Measurements from ENCODE around the gene TMCO4.

TMCO4 gene

DNA sequence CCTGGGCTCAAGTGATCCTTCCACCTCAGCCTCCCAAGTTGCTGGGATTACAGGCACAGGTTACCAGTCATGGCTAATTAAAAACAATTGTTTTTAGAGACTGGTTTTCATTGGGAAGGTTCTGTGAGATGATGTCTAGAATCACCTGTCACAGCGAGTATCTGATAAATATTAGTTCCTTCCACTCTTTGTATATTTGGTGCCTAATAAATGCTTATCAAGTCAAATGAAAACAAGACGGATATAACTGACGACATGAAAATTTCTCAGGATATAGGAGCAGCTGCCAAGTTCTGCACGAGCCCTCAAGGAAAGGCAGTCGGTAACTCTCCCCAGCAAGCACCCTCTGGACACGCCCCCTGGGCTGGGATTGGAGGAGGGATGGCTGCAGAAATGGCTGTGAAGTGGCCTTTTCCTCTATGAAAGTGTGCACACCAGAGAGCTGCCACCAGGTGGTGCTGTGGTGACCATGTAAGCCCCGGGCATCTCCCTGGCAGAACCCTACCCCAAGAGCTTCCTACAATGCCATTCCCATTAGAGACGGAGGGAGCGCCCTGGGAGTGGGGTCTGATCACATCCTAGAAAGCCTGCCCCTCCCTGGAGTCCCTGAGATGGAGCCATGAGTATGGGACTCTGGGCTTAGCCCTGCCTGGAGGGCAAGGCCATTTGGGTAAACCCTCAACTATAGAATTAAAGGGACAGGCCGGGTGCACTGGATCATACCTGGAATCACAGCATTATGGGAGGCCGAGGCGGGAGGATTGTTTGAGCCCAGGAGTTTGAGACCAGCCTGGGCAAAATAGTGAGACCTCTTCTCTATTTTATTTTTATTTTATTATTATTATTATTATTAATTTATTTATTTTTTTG is 84.1 kb downstream of the TMCO4 start:
- peak; percentile 95 for DNase-seq (ENCODE audit: low spot score)

- no peak for DNase-seq (ENCODE audit: low spot score)
Observed at GRCh38 chr1:19712928-19713327, 86.8 kb downstream of the TMCO4 start.

- DNase-seq (ENCODE audit: low spot score) = no peak
Observed at GRCh38 chr1:19710825-19711611, 88.7 kb downstream of the TMCO4 start.

GRCh38 chr1:19709260-19709793 is 90.4 kb downstream of the TMCO4 start:
- no peak for DNase-seq (ENCODE audit: low spot score)

DNA sequence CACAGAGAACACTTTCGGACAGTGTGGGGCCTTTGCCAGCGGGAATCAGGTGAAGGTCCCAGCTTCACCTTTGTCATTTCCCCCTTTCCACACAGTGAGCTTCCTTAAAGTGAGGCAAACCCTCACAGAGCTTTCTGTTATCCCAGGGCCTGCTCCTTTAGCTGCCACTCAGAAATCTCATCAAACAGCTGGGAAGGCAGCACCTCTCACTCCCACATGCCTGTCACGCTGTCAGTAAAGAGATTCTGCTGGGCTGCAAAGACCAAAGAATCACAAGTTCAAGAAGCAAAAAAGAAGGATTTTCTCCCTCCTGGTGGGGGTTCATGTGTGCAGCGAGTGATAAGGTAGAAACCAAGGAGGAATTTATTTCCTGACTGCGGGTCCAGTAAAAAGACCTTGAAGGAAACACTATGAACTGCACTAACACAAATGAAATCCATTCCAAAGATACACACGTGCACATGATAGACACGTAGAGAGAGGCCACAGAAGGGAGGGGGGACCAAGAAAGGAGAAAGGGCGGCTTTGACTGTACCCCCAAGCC is 91.1 kb downstream of the TMCO4 start:
- no peak for DNase-seq (ENCODE audit: low spot score)

- no peak for DNase-seq (ENCODE audit: low spot score)
Observed at GRCh38 chr1:19706136-19706535, 93.6 kb downstream of the TMCO4 start.

GRCh38 chr1:19705464-19705863 is 94.3 kb downstream of the TMCO4 start:
- DNase-seq (ENCODE audit: low spot score) = no peak

DNA sequence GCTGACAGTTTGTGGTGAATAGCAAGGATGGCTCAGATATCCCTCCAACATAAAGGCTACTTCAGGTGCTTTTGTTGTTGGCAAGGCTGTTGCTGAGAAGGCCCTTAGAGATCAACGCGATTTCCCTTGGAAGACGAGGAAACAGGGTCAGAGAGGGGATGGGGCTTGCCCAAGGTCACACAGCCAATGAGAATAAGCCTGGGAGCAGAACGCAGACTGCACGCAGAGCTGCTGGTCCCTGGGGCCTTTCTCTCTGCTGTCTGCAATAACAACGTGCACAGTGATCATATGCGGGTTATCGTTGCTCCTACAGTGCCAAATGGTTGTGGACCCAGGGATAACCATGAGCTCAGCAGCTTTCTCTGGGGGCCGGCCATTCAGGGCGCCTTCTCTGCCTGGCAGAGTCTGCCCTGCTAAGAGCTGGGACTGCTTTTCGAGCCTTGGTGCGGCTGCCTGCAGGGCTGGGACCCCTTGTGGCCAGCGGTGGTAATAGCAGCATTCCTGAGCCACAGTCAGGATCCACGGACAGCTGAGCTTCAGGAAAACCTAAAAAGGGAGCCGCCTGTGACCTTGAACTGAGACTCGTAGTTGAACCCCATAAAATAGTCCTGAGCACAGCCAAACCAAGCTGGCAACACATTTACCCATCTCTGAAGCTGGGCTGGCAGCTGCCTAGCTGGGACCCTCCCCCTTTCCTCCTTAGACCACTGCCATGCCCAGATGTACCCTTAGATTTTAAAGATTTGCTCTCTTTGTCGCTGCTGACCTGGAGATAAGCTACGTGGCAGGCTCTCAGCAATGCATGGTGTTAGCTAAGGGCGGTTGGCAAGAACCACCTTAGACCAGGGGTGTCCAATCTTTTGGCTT is 95.2 kb downstream of the TMCO4 start:
- peak; percentile 68 for DNase-seq (ENCODE audit: low spot score)

DNA sequence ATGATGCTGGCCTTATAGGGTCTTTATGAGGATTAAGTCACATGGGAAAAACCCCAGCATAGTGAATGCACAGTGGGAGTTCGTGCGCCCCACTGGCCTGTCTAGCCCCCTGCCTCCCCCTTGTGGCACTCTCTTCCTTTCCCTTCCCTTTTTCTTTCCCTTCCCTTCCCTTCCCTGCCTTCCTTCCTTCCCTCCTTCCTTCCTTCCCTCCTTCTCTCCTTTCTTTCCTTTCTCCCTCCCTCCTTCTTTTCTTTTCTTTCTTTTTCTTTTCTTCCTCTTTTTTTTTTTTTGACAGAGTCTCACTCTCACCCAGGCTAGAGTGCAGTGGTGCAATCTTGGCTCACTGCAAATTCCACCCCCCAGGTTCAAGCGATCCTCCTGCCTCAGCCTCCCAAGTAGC is 96.4 kb downstream of the TMCO4 start:
- DNase-seq (ENCODE audit: low spot score) = no peak

GRCh38 chr1:19700079-19700777 is 99.5 kb downstream of the TMCO4 start:
- DNase-seq (ENCODE audit: low spot score) = no peak

- no peak for DNase-seq (ENCODE audit: low spot score)
Observed at GRCh38 chr1:19698181-19698580, 101.5 kb downstream of the TMCO4 start.

DNA sequence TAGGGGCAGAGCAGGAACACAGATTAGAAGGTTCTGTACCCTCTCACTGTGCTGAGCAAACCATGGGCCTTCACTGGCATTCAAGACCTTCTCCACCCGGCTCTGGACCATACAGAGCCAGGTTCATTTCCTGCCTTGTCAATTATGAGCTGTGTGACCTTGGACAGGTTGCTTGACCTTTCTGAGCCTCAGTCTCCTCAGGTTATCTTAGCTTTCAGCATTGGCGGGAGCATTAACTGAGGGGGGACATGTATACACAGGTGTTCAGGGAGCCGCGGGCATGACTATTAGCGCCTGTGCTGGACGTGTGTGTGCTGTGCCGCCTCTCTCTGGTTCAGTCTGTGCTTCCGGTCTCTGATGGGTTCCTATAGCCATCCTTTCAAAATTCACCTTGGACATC is 102.9 kb downstream of the TMCO4 start:
- no peak for DNase-seq (ENCODE audit: low spot score)

DNA sequence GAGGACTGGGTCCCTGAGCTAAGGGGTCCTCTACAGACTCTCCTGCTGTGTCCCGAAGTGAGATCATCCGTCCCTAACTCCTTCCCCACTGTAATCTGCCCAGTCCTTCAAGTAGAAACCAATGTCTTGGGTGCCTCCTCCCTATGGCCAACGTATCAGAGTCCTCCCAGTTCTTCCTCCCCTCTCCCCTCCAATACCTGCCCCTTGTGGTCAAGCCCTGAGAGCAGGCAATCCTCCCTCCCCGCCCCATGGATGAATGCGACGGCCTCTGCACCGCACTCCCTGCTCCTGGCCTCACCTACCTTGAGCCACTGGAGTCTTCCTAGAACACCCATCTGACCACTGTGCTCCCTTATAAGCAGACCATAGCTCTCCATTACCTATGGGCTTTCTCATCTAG is 103.9 kb downstream of the TMCO4 start:
- DNase-seq (ENCODE audit: low spot score) = no peak

GRCh38 chr1:19694298-19694697 is 105.4 kb downstream of the TMCO4 start:
- no peak for DNase-seq (ENCODE audit: low spot score)

- no peak for DNase-seq (ENCODE audit: low spot score)
Observed at GRCh38 chr1:19690342-19690741, 109.4 kb downstream of the TMCO4 start.

DNA sequence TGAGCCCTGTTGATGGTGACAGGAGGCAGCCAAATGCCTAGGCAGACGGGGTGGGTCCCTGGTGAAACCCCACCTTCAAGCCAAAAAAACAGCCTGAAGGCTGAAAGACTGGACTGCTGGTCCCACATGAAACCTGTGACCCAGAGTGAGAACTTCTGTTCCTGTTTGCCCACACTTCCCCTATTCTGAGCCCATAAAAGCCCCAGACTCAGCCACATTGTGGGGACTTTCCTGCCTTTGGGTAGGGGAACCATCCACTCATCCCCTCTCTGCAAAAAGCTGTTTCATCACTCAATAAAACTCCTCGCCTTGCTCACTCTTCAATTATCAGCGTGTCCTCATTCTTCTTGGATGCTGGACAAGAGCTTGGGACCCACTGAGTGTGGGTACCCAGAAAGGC is 109.9 kb downstream of the TMCO4 start:
- DNase-seq (ENCODE audit: low spot score) = no peak

GRCh38 chr1:19689085-19689757 is 110.5 kb downstream of the TMCO4 start:
- no peak for DNase-seq (ENCODE audit: low spot score)

GRCh38 chr1:19688041-19688842 is 111.5 kb downstream of the TMCO4 start:
- no peak for DNase-seq (ENCODE audit: low spot score)

DNA sequence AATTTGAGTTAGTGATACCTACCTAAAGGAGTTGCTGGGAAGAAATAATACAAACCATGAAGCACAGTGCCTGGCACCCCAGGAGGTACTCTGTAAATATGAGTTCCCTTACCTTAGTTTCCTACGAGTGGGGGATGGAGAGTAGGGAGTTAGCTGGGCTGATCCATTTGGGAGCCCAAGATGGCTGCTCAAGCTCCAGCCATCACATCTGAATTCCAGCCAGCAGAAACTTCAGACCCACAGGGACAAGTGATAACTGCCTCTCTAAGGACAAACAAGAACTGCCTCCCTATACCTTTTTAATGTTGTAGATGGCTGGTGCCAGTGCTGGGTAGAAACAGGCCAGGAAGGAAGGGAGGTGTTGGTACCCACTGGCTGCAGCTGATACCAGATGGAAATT is 112.3 kb downstream of the TMCO4 start:
- no peak for DNase-seq (ENCODE audit: low spot score)

GRCh38 chr1:19685994-19686393 is 113.7 kb downstream of the TMCO4 start:
- DNase-seq (ENCODE audit: low spot score) = no peak
